Activated naive CD4-positive, alpha-beta T cell treated with anti-CD3 and anti-CD28 coated beads, Interleukin-2, amount 50 U/mL, for 72 hours (primary cell): ENCODE measurements around the gene SPATA1. TPM values are rescaled to one million over a fixed set of nuclear protein-coding genes. Genes with fewer than 3 reads are reported as not detected.
"Not testable (repeated sequence)": the region's sequence is repeated elsewhere in the genome, so short reads cannot be mapped to it uniquely, and the experiment has no call there.

ENCODE experiments used
- ATAC-seq, 2 donors: fragments of 150-1000 bp; cut with Tn5 transposase; 2 replicates each; pipeline ENCODE4 v1.10.0; 2021; ENCODE audit warnings: mild to moderate bottlenecking in 2 of 2, moderate library complexity in 2 of 2
- DNase-seq, 2 donors: peaks; one replicate each; pipeline ENCODE4 v3.0.0; 2021 to 2022; ENCODE audit warnings: low spot score in 2 of 2
- H3K27ac Mint-ChIP-seq, 2 donors: one replicate each; pipeline ENCODE4 v1.8.0; 2022; ENCODE audit warnings: mild to moderate bottlenecking in 2 of 2, mixed read lengths in 2 of 2
- H3K36me3 Mint-ChIP-seq, 2 donors: one replicate each; pipeline ENCODE4 v1.8.0; 2022; ENCODE audit warnings: mixed read lengths in 2 of 2
- H3K9me3 Mint-ChIP-seq, 2 donors: one replicate each; pipeline ENCODE4 v1.8.0; 2022; ENCODE audit warnings: mixed read lengths in 2 of 2
- total RNA-seq, 2 donors: library from RNA; stranded (reverse); gene quantifications; one replicate each; pipeline ENCODE4 v1.2.3, GENCODE V29; 2022

The SPATA1 gene
- total RNA-seq, 2 donors from 2014 or later: 0.96 to 3.0 TPM

GRCh38 chr1:84504580-84505492 lies 1.4 kb upstream of the SPATA1 start:
- Mint-ChIP-seq H3K9me3 (peaks cover 0 to 11% of the 10 kb centered on the region in 2 donors), H3K27ac (peak overlapping the region; percentile 99 to 100), H3K36me3 (peaks cover 22 to 30% of the 10 kb centered on the region in 2 donors)
- no peak for DNase-seq
- peak in 1 of 2 donors; percentile 66 for ATAC-seq

DNA sequence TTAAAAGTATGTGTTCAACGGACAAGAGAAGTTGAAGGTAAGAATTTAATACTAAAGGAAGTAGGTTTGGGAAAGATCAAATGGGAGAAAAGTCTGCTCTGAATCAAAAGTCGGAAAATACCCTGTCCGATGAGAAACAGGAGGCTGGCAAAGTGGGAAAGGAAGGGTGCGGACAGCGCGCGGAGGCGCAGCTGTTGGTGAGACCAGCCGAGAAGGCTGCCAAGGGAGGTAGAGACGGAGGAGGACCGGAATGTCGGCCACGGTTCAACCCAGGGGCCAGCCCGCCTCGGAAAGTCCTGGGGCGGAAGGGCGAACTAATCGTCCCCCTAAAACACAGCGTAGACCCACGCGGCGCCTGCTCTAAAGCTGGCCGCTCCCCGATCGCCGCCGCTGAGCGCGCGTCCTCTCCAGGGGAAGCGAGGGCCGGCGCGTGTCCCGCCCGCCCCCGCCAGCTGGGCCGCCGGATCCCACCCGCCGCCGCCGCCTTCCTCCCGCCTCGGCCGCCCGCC lies 639 bp upstream of the SPATA1 start:
- peaks cover 22 to 30% of the 10 kb centered on the region in 2 donors for H3K36me3 Mint-ChIP-seq
- DNase-seq (no peak), ATAC-seq (peak; percentile 15 to 37)
- H3K9me3 Mint-ChIP-seq: peaks cover 0 to 11% of the 10 kb centered on the region in 2 donors
- H3K27ac Mint-ChIP-seq: peak overlapping the region; percentile 99 to 100

GRCh38 chr1:84506729-84507453 lies 705 bp downstream of the SPATA1 start:
- Mint-ChIP-seq H3K36me3 (peaks cover 22 to 30% of the 10 kb centered on the region in 2 donors), H3K9me3 (peaks cover 0 to 11% of the 10 kb centered on the region in 2 donors)
- no peak for ATAC-seq

GRCh38 chr1:84507887-84508286 lies 1.7 kb downstream of the SPATA1 start:
- ATAC-seq, DNase-seq, H3K27ac Mint-ChIP-seq: not testable (repeated sequence)
- Mint-ChIP-seq H3K9me3 (peaks cover 0 to 11% of the 10 kb centered on the region in 2 donors), H3K36me3 (peaks cover 22 to 30% of the 10 kb centered on the region in 2 donors)

More at GRCh38 chr1:84506729-84507453, 705 bp downstream of the SPATA1 start:
- H3K27ac Mint-ChIP-seq: peak overlapping the region; percentile 98 to 99
- DNase-seq: no peak

DNA sequence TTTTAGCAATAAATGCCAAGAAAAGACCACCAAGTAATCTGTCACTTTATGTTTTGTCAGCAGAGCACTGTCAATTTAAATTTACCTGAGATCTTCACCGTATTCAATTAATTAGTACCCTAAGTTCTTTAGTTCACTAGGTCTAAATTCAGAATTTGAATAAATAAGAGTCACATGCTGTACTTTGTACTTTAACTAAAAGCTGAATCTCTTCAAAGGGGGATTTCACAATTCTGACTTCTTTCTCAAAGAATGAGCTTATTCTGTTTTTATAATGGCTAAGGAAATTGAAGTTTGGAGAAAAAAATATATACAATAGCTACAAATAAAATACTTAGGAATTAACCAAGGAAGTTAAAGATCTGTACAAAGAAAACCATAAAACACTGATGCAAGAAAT lies 2.3 kb downstream of the SPATA1 start:
- ATAC-seq (no peak), DNase-seq (no peak)
- Mint-ChIP-seq H3K9me3 (peaks cover 0 to 11% of the 10 kb centered on the region in 2 donors), H3K36me3 (peaks cover 22 to 30% of the 10 kb centered on the region in 2 donors), H3K27ac (no peak overlapping the region)

- no peak for DNase-seq
- Mint-ChIP-seq H3K36me3 (peaks cover 22 to 30% of the 10 kb centered on the region in 2 donors), H3K9me3 (peaks cover 0 to 11% of the 10 kb centered on the region in 2 donors), H3K27ac (no peak overlapping the region)
- no peak for ATAC-seq
These were observed 2.8 kb downstream of the SPATA1 start for GRCh38 chr1:84509029-84509428.

DNA sequence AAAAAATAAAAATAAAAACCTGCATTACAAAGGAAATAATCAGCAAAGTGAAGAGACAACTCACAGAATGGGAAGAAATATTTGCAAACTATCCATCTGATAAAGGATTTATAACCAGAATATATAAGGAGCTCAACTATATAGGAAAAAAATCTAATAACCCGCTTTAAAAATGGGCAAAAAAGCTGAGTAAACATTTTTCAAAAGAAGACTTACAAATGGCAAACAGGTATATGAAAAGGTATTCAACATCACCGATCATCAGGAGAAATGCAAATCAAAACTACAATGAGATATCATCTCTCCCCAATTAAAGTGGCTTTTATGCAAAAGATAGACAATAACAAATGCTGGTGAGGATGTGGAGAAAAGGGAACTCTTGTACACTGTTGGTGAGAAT lies 4.0 kb downstream of the SPATA1 start:
- ATAC-seq (no peak), DNase-seq (no peak)
- H3K36me3 Mint-ChIP-seq: peaks cover 11 to 20% of the 10 kb centered on the region in 2 donors
- no peak overlapping the region for H3K27ac Mint-ChIP-seq
- H3K9me3 Mint-ChIP-seq: peaks cover 0 to 11% of the 10 kb centered on the region in 2 donors

GRCh38 chr1:84510668-84511067 lies 4.5 kb downstream of the SPATA1 start:
- DNase-seq: no peak
- peaks cover 6 to 15% of the 10 kb centered on the region in 2 donors for H3K36me3 Mint-ChIP-seq
- H3K9me3 Mint-ChIP-seq: peaks cover 0 to 11% of the 10 kb centered on the region in 2 donors
- no peak for ATAC-seq
- H3K27ac Mint-ChIP-seq: no peak overlapping the region

- DNase-seq (no peak), ATAC-seq (no peak)
- H3K36me3 Mint-ChIP-seq: no peaks in the 10 kb centered on the region
- no peaks in the 10 kb centered on the region for H3K9me3 Mint-ChIP-seq
- no peak overlapping the region for H3K27ac Mint-ChIP-seq
These were observed 18.4 kb downstream of the SPATA1 start for GRCh38 chr1:84524590-84524989.

DNA sequence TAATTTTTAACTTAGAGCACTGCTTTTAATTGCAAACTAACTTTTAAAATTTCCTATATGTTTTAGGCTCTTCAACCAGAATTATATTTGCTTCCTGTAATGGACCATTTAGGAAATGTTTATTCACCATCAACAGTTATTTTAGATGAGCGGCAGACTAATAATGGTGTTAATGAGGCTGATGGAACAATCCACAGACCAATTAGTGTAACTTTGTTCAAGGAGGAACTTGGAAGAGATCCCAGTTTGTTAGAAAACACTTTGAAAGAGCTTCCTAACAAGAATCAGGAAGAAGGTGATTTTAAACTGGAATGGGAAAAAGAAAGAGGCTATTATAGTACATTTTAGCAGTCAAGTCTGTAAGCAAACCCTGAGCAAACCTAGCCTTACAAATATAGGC lies 19.6 kb downstream of the SPATA1 start:
- no peaks in the 10 kb centered on the region for H3K9me3 Mint-ChIP-seq
- no peak for ATAC-seq
- H3K36me3 Mint-ChIP-seq: no peaks in the 10 kb centered on the region
- H3K27ac Mint-ChIP-seq: no peak overlapping the region
- DNase-seq: no peak

DNA sequence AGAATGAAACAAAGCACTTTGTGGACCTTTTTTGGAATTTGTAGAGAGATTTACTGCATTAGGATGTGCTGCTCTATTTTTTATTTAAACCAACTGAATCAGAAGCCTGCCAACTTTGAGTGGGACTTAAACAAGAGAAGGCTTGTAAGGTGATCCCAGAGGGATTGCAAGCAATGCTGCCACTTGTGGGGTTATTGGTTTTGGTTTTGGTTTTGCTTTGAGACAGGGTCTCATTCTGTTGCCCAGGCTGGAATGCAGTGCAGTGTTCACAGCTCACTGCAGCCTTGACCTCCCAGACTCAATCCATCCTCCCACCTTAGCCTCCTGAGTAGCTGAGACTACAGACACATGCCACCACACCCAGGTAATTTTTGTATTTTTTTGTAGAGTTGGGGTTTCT lies 32.4 kb downstream of the SPATA1 start:
- Mint-ChIP-seq H3K9me3 (no peaks in the 10 kb centered on the region), H3K36me3 (peaks cover 5 to 6% of the 10 kb centered on the region in 2 donors), H3K27ac (peak overlapping the region in 1 of 2 donors; percentile 60)
- ATAC-seq (peak in 1 of 2 donors; percentile 37), DNase-seq (no peak)

- Mint-ChIP-seq H3K36me3 (peaks cover 5 to 6% of the 10 kb centered on the region in 2 donors), H3K27ac (no peak overlapping the region), H3K9me3 (no peaks in the 10 kb centered on the region)
- ATAC-seq (peak in 1 of 2 donors; percentile 64), DNase-seq (no peak)
These were observed 33.8 kb downstream of the SPATA1 start for GRCh38 chr1:84539972-84540371.

DNA sequence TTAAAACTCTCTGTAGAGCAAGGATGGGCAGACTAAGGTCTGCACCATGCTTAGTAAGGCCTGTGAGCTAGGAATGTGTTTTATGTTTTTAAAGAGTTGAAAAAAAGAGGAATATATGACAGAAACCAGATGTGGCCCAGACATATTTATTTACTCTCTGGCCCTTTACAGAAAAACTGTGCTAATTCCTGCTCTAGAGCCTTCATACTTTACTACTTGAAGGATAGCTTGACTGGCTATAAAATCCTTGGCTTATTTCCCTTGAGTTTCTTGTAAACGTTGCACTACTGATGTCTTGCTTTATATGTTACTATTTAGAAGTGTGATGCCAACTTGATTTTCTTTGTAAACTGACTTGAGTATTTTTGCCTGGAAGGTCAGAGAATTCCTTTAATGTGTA lies 34.6 kb downstream of the SPATA1 start:
- Mint-ChIP-seq H3K36me3 (peaks cover 5 to 6% of the 10 kb centered on the region in 2 donors), H3K27ac (no peak overlapping the region), H3K9me3 (no peaks in the 10 kb centered on the region)
- DNase-seq: no peak
- ATAC-seq: no peak

- H3K9me3 Mint-ChIP-seq: no peaks in the 10 kb centered on the region
- H3K27ac Mint-ChIP-seq: no peak overlapping the region
- peaks cover 5 to 6% of the 10 kb centered on the region in 2 donors for H3K36me3 Mint-ChIP-seq
- ATAC-seq (no peak), DNase-seq (no peak)
These were observed 35.5 kb downstream of the SPATA1 start for GRCh38 chr1:84541679-84542078.

DNA sequence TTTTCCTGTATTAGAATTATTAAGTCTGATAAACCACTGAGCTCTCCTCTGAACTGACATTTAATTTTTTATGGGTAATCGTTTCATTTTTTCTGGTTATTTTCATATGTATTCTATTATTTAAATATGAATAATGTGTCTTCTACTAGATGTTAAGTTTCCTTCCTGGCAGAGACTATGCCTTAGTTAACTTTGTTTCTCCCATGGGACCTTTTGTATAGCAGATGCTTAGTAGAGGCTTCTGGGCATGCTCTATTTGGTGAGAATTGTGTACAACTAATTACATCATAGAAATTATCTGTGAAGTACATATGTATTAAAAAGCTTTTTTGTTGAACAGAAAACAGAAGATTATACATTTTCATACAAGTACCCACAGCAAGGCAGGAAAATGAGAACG lies 44.6 kb downstream of the SPATA1 start:
- DNase-seq: no peak
- no peak for ATAC-seq
- Mint-ChIP-seq H3K9me3 (no peaks in the 10 kb centered on the region), H3K27ac (no peak overlapping the region), H3K36me3 (no peaks in the 10 kb centered on the region)

DNA sequence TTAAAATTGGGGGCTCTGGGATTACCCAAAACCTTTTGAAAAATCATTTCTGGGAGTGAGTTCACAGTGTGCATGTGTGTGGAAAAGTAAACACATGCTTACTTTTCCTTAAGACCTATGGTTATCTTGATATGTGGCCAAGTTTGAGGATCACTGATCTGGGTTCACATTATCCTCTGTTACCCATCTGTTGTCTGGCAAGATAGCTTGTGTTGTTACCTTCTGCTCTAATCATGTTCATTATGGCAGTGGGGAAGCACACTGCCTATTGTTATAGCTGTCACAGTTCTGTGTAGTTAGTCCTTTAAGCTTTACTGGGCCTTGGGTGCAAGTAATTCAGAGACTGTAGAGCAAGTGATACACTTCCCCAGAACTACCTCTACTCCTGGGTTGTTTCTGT lies 63.0 kb downstream of the SPATA1 start:
- ATAC-seq (no peak), DNase-seq (no peak)
- peaks cover 30 to 56% of the 10 kb centered on the region in 2 donors for H3K36me3 Mint-ChIP-seq
- peaks cover 0 to 11% of the 10 kb centered on the region in 2 donors for H3K9me3 Mint-ChIP-seq
- no peak overlapping the region for H3K27ac Mint-ChIP-seq
